Measurements from ENCODE around the gene LASP1NB.
A peak's percentile ranks its signal among the peaks of the same experiment; 100 is the strongest.

The LASP1NB gene

GRCh38 chr17:38925263-38925995 is at the start of gene LASP1NB:
Gene LASP1NB (plus strand): TSS chr17:38925614.
- DNase-seq, result peak; percentile 96

- peak; percentile 48 for DNase-seq
Observed at GRCh38 chr17:38877130-38877851, 48.1 kb upstream of the LASP1NB start.

GRCh38 chr17:38879878-38880665 is 45.3 kb upstream of the LASP1NB start:
- DNase-seq, result peak; percentile 88

- peak; percentile 92 for DNase-seq
Observed at GRCh38 chr17:38881600-38882191, 43.7 kb upstream of the LASP1NB start.

- no peak for DNase-seq
Observed at GRCh38 chr17:38882870-38883269, 42.5 kb upstream of the LASP1NB start.

GRCh38 chr17:38883592-38884526 is 41.6 kb upstream of the LASP1NB start:
- DNase-seq, result peak; percentile 59

GRCh38 chr17:38885044-38885727 is 40.2 kb upstream of the LASP1NB start:
- DNase-seq, result no peak

- peak; percentile 96 for DNase-seq
Observed at GRCh38 chr17:38885728-38886642, 39.4 kb upstream of the LASP1NB start.

- DNase-seq, result no peak
Observed at GRCh38 chr17:38886643-38887010, 38.8 kb upstream of the LASP1NB start.

GRCh38 chr17:38888842-38889241 is 36.6 kb upstream of the LASP1NB start:
- no peak for DNase-seq

GRCh38 chr17:38889745-38890409 is 35.5 kb upstream of the LASP1NB start:
- no peak for DNase-seq

GRCh38 chr17:38890410-38890746 is 35.0 kb upstream of the LASP1NB start:
- no peak for DNase-seq

- DNase-seq, result no peak
Observed at GRCh38 chr17:38891441-38891840, 34.0 kb upstream of the LASP1NB start.

GRCh38 chr17:38892083-38892482 is 33.3 kb upstream of the LASP1NB start:
- no peak for DNase-seq

GRCh38 chr17:38892620-38893019 is 32.8 kb upstream of the LASP1NB start:
- no peak for DNase-seq

- no peak for DNase-seq
Observed at GRCh38 chr17:38893113-38893512, 32.3 kb upstream of the LASP1NB start.

- no peak for DNase-seq
Observed at GRCh38 chr17:38893607-38894006, 31.8 kb upstream of the LASP1NB start.

- no peak for DNase-seq
Observed at GRCh38 chr17:38894276-38894675, 31.1 kb upstream of the LASP1NB start.

GRCh38 chr17:38896346-38896954 is 29.0 kb upstream of the LASP1NB start:
- peak; percentile 36 for DNase-seq
